AG09319 (cell line): ENCODE measurements around the gene ITGA6.

ENCODE experiments used
- DNase-seq: peaks from one replicate; pipeline ENCODE4 v3.0.0-alpha.2; 2010; ENCODE audit warnings: low read depth; ENCODE audit errors: extremely low read depth
- CTCF ChIP-seq: IDR thresholded peaks from 2 replicates; pipeline ENCODE4 v1.5.1; 2011; ENCODE audit warnings: low read depth, mild to moderate bottlenecking, inconsistent platforms, low read length, moderate library complexity

ITGA6 gene

GRCh38 chr2:172395503-172395902 lies 31.9 kb upstream of the ITGA6 start:
- no peak for TF ChIP-seq CTCF
- no peak for DNase-seq

- no peak for DNase-seq
- no peak for TF ChIP-seq CTCF
Observed at GRCh38 chr2:172397148-172397834, 30.1 kb upstream of the ITGA6 start.

GRCh38 chr2:172398440-172398839 lies 28.9 kb upstream of the ITGA6 start:
- no peak for DNase-seq
- no peak for TF ChIP-seq CTCF

- TF ChIP-seq CTCF, result no peak
- no peak for DNase-seq
Observed at GRCh38 chr2:172399765-172400164, 27.6 kb upstream of the ITGA6 start.

GRCh38 chr2:172402198-172402597 lies 25.2 kb upstream of the ITGA6 start:
- no peak for DNase-seq
- no peak for TF ChIP-seq CTCF

- no peak for TF ChIP-seq CTCF
- no peak for DNase-seq
Observed at GRCh38 chr2:172403402-172403801, 24.0 kb upstream of the ITGA6 start.

- no peak for TF ChIP-seq CTCF
- DNase-seq, result no peak
Observed at GRCh38 chr2:172403881-172404468, 23.4 kb upstream of the ITGA6 start.
